Measurements from ENCODE around the gene MYB.
"Not testable (repeated sequence)": the region's sequence is repeated elsewhere in the genome, so short reads cannot be mapped to it uniquely, and the experiment has no call there.

Gene MYB

DNA sequence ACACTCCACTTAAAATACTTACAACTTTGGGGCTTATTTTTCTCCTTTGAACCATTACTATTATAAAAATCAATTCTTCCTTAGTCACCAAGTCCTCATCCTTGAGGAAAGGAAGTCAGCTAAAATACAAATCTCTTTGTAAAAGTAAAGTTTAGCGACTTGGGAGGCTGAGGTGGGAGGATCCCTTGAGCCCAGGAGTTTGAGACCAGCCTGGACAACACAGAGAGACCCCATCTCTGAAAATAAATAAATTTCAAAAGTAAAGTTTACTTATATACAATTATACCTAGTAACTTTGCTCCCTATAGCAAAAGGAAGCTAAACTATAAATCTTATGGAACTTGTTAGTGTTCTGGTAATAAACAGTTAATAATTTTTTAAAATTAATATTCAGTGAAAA lies 40.4 kb downstream of the MYB start:
- DNase-seq (ENCODE audit: low read depth in 3 of 3): no peak

GRCh38 chr6:135222623-135223022 lies 41.5 kb downstream of the MYB start:
- DNase-seq (ENCODE audit: low read depth in 3 of 3): no peak

DNA sequence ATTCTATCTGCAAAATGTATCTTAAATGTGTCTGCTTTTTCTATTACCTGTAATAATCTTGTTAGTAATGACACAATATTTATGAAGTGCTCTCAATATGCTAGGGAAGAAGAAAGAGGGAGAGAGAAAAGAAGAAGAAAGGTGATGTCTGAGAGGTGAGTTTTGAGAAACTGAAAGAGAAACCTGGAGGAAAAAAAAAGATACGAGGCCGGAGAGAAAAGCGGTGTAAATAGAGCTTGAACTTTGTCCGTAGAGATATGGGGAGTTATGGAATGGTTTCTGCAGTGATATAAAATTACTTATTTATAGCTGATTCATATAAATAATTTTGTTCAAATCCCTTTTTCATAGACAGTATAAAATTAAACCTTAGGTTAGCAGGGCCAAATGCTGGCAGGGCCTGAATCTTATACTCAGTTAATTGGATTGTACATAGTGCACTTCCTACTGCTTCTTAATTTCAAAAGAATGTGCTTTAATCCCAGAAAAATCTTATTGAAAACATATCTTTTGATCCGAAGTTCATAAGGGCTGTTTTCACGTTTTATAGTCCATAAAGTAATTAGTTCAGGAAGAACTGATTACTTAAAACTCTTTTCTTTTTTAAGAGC lies 43.0 kb downstream of the MYB start:
- no peak for DNase-seq (ENCODE audit: low read depth in 3 of 3)

DNA sequence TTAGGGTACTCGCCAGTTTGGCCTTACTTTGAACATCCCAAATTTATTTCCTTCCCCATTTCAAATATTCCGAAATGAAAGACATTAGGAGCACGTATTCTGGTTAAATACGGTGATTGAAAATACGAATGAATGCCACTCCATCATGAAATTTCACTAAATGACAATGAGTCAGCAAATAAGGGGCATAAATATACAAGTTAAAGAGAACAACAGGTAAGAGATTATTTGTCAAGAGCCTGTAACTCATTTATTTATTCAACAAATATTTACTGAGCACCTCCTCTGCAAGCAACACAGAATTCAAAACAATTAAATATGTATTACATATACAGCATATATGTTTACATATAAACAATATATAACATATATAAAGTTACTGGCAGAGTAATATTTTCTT lies 44.8 kb downstream of the MYB start:
- no peak for DNase-seq (ENCODE audit: low read depth in 3 of 3)

DNA sequence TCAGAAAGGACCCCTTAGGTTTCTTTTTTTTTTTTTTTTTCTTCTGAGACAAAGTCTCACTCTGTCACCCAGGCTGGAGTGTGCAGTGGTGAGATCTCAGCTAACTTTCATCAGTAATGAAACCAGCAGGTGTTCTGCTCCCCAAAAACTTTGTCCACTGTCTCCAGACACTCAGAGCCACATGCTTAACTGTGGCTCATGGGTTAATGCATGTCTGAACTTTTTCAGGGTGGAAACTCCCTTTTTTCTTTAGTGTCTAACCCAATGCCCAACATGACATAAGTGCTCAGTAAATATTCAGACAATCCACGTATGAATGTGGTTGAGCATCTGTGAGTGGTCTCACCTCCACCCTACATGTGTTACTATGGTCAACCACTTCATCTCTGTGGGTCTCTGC lies 45.4 kb downstream of the MYB start:
- DNase-seq (ENCODE audit: low read depth in 3 of 3): no peak

DNA sequence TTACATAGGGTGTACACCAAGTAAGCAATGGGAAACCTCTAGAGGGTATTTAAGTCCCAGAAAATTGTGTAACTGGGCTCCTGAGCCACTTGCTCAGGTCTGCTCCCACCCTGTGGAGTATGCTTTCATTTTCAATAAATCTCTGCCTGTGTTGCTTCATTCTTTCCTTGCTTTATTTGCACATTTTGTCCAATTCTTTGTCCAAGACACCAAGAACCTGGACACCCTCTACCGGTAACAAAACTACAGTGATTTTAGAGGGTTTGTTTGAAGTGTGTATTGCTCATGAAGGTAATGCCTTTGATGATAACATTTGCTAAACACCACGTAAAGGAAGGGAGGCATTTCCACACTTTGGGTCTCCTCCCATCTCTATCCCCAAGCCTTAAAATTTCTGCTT lies 46.2 kb downstream of the MYB start:
- no peak for DNase-seq (ENCODE audit: low read depth in 3 of 3)

GRCh38 chr6:135227758-135228157 lies 46.6 kb downstream of the MYB start:
- DNase-seq (ENCODE audit: low read depth in 3 of 3): no peak

GRCh38 chr6:135228486-135228885 lies 47.4 kb downstream of the MYB start:
- DNase-seq (ENCODE audit: low read depth in 3 of 3): no peak

DNA sequence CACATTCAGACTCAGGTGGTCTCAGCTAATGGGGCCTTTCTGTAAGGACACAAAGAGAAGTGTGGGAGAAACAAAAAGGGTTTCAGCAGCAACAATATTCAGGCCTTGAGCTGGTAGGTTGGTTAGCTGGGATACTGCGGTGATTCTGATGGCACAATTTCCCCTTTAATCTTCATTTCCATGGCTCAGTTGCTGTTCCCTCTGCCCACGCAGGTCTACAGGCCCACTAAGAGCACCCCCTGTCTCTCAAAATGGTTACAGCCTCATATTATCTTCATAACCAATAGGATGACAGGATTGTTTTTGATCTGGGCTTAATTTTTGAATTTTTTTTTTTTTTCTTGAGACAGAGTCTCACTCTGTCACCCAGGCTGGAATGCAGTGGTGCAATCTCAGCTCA lies 48.9 kb downstream of the MYB start:
- DNase-seq (ENCODE audit: low read depth in 3 of 3): no peak

DNA sequence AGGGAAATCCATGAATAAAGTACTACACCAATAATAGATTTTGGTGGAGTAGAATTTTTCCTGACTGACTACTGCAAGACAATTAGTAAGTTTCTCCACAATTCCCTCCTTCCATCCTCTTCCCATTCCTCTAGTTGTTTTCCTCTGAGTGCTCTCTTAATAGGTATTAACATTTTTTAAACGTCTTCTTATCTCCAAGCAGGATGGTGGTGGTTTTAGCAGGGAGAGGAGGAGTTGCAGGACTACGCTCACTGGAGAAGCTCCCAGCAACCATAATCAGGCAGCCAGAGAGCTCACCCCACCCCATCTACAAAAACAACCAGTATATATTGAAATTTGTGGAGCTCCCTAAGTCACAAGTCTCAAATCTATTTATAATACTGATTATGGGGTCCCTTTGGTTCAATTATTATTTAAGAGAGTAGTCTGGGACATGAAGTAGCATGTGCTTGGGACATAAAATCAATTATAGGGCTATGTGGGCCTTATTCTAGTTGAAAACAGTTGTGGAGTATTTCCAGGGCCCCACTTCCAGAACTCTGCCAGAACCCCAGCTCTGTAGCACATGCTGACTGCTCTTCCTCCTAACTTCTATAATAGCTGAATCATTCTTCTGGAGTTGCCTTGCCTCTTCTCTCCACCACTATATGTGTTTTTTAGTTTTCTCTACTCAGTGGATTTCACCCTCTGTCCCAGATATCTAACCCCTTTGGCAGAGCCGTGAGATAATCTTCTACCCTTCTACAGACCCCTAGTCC lies 49.8 kb downstream of the MYB start:
- no peak for DNase-seq (ENCODE audit: low read depth in 3 of 3)

DNA sequence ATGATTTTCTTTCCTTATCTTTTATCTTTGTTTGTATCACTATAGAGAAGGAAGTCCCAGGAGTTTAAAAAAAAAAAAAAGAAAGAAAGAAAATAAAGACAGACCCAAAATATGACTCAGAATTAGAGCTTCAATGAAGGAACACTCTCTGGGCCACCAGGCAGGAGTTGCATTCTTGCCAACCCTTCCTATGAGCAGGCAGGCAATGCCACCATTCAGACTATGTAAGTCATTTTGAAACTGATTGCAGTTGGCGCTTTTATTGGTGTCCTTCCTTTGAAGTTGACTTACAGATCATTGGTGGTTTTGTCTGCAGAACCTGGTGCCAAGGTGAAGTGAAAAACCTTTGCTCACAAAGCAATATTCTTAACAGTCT lies 50.3 kb downstream of the MYB start:
- no peak for DNase-seq (ENCODE audit: low read depth in 3 of 3)

- no peak for DNase-seq (ENCODE audit: low read depth in 3 of 3)
Measured at GRCh38 chr6:135233686-135234491, 52.8 kb downstream of the MYB start.

DNA sequence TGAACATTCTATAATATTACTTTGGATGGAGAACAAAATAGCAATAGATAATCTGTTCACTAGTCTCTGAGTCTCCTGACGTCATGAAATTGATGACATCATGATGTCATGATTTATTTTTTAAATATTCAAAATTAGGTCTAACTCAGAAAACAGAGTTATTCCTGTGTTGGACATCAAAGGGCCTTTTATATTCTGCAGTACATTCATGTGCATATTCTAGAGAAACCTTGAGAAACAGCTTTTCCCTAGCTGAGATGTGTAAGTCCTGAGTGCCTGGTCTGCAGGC lies 53.3 kb downstream of the MYB start:
- DNase-seq (ENCODE audit: low read depth in 3 of 3): no peak

DNA sequence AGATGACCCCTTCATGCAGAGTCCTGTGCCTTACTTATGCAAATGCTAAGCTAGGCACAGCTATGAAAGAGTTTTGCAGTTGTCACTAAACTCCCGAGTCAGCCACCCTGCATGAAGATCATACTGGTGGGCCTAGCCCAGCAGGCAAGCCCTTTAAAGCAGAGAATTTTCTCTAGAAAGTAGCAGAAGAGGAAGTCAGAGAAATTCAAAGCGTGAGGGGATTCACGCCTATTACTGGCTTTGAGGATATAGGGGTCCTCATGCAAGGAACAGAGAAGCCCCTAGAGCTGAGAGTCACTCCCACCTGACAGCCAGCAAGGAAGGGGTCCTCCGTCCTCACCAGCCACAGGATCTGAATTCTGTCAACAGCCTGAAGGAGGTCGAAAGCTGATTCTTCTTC lies 54.6 kb downstream of the MYB start:
- no peak for DNase-seq (ENCODE audit: low read depth in 3 of 3)

- no peak for DNase-seq (ENCODE audit: low read depth in 3 of 3)
Measured at GRCh38 chr6:135236319-135236718, 55.2 kb downstream of the MYB start.

- DNase-seq (ENCODE audit: low read depth in 3 of 3): no peak
Measured at GRCh38 chr6:135236732-135237131, 55.6 kb downstream of the MYB start.

- no peak for DNase-seq (ENCODE audit: low read depth in 3 of 3)
Measured at GRCh38 chr6:135240711-135241110, 59.6 kb downstream of the MYB start.

DNA sequence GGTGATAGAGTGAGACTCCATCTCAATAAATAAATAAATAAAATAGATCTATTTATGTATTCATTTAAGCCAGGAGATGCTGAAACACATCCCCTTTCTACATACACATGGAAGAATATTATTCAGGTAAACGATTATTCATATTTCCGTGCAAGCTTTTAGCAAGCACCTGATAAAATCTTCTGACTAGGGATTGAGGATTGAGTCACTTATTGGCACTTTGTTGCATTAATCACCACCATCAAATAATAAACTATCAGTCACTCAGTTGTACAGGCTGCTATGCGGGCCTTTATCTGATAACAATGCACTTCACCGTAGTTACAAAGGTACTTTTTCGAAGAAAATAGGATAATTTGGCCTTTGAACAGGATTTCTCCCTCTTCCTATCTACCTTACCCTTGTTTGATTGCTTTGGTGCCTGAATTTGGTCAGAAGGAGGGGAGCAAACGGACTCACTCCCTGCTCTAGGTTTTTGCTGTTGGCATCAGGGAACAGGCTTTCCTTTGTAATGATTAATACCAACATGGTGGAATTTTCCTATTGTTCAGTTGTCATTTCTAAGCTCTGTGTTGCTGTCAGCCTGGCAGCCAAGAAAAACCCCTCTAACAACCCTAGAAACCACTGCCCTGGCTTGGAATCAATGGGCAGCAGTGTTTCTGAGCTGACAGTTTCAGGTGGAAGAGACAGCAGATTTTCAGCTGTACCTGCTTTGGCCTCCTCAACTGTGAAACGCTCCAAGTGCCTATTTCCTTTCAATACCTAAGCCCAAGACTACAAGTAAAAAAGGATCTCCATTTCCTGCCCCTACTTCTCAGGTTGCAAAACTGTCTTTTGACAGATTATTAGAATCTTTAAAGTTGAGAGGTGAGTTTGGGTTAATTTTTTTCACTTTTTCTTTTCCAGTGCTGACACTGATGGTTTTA lies 63.0 kb downstream of the MYB start:
- DNase-seq (ENCODE audit: low read depth in 3 of 3): no peak

DNA sequence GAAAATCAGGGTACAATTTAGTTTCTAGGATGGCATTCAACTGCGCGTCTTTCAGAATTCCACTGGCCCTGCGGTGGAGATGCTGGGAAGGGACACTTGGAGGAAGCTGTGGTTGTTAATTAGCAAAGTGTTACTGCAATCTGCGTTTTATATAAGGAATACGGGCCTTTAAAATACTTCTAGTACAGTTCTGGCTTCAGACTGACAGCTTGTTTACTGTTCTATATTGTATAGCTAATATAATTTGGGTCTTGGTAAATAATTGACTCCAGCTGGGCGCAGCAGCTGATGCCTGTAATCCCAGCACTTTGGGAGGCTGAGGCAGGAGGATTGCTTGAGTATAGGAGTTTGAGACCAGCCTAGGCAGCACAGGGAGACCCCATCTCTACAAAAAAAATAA lies 63.7 kb downstream of the MYB start:
- DNase-seq (ENCODE audit: low read depth in 3 of 3): no peak

DNA sequence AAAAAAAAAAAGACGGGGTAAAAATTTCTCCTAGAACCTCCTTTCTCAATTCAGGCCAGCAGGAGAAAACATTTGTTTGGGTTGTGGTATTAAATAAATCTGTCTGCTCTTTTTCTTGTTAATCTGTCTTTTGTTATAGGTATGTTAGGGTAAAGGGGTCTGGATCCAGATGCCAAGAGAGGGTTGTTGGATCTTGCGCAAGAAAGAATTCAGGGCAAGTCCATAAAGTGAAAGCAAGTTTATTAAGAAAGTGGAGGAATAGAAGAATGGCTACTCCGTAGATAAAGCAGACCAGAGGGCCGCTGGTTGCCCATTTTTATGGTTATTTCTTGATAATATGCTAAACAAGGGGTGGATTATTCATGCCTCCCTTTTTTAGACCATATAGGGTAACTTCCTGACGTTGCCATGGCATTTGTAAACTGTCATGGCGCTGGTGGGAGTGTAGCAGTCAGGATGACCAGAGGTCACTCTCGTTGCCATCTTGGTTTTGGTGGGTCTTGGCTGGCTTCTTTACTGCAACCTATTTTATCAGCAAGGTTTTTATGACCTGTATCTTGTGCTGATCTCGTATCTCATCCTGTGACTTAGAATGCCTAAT lies 65.4 kb downstream of the MYB start:
- not testable (repeated sequence) for DNase-seq (ENCODE audit: low read depth in 3 of 3)

DNA sequence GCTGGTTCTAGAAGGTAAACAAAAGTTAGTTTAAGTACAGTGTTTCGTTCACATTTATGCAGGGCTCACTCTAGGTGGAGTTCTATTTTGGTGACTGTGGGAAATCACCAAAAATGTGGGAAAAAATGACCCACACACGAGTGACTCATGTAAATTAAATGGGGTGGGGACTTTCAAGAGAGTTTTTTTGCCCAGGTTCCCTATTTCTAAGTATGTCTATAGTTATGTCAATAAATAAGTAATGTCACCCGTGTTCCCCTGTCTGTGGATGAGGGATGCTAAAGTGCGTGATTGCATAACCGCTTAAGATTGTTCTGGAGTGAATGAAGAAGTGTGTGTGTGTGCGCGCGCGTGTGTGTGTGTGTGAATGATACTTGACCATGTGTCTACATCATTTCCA lies 69.1 kb downstream of the MYB start:
- DNase-seq (ENCODE audit: low read depth in 3 of 3): no peak
